Transverse colon (tissue), 4 donors: ENCODE results near the gene HOXA2. TPM values are rescaled to one million over a fixed set of nuclear protein-coding genes. Genes with fewer than 3 reads are reported as not detected.

ENCODE experiments used
- DNase-seq: peaks from one replicate; pipeline ENCODE4 v3.0.0-alpha.2; 2019
- H3K27ac ChIP-seq, 4 donors: fragments of 200-600 bp; sonication (generic); 2 replicates each; pipeline ENCODE4 v1.5.1; 2016 to 2018; ENCODE audit warnings: inconsistent platforms in 4 of 4
- H3K27me3 ChIP-seq: fragments of 200-600 bp; sonication (generic); 2 replicates; pipeline ENCODE4 v1.5.1; 2017; ENCODE audit warnings: inconsistent platforms
- H3K36me3 ChIP-seq, 4 donors: fragments of 200-600 bp; sonication (generic); 2 replicates each; pipeline ENCODE4 v1.5.1; 2017 to 2019; ENCODE audit warnings: inconsistent platforms in 4 of 4
- H3K4me1 ChIP-seq, 4 donors: fragments of 200-600 bp; sonication (generic); 2 replicates each; pipeline ENCODE4 v1.5.1; 2017 to 2020; ENCODE audit warnings: inconsistent platforms in 4 of 4
- H3K4me3 ChIP-seq, 4 donors: fragments of 200-600 bp; sonication (generic); 1 replicate in 1 of 4; 2 replicates in 3 of 4; pipeline versions ENCODE4 v1.5.1 to v1.6.1; 2017 to 2019; ENCODE audit warnings: inconsistent platforms in 4 of 4
- H3K9me3 ChIP-seq, 2 donors: fragments of 200-600 bp; sonication (generic); 2 replicates each; pipeline ENCODE4 v1.5.1; 2017 to 2019; ENCODE audit warnings: inconsistent platforms in 2 of 2
- EP300 ChIP-seq: sonication (generic); formaldehyde crosslinking; IDR thresholded peaks from one replicate; pipeline ENCODE4 v1.6.1; 2017; ENCODE audit warnings: antibody characterized with exemption, low read depth
- POLR2A ChIP-seq: fragments of 450-650 bp; IDR thresholded peaks from one replicate; pipeline ENCODE4 v1.6.1; 2016; ENCODE audit warnings: antibody characterized with exemption, mild to moderate bottlenecking, moderate library complexity
- POLR2AphosphoS5 ChIP-seq, 3 donors: sonication (generic); formaldehyde crosslinking; IDR thresholded peaks; one replicate each; pipeline ENCODE4 v1.6.1; 2016; ENCODE audit warnings: antibody characterized with exemption in 3 of 3
- WGBS, 2 donors: methylation state at CpG; one replicate each; pipeline ENCODE4 v1.1.5; 2018; ENCODE audit warnings: low coverage in 1 of 2; 5-methylcytosine and 5-hydroxymethylcytosine counted together
- in situ Hi-C, 4 donors: fragments of 200-750 bp; cut with MboI; loops; one replicate each; pipeline versions ENCODE4 v1.15.0 to v1.15.1; 2017; ENCODE audit warnings: low sequenced_read_pairs in 3 of 4, low pct_ligation_motif_present in 1 of 4, low pct_unique_long_range_greater_than_20kb in 1 of 4
- intact Hi-C: fragments of 100-400 bp; cut with DNase I; formaldehyde crosslinking; loops from one replicate; pipeline ENCODE4 v1.15.1; 2023; ENCODE audit warnings: low total_unique reads
- total RNA-seq, 4 donors: library from RNA; depleted of rRNA; stranded (reverse); fragments of >200 nt; gene quantifications; one replicate each; pipeline ENCODE4 v1.1.0, GENCODE V29; 2016
- TF ChIP-seq, protein P1 (sequence below), 5 experiments: fragments of 200-600 bp in 3 of 5; fragments of 450-650 bp in 2 of 5; sonication (generic) in 3 of 5; IDR thresholded peaks; 1 replicate in 2 of 5; 2 replicates in 3 of 5; pipeline ENCODE4 v1.5.1; 2016 to 2017; ENCODE audit warnings: antibody characterized with exemption in 5 of 5, inconsistent platforms in 3 of 5, mild to moderate bottlenecking in 2 of 5, moderate library complexity in 1 of 5

Gene HOXA2
- total RNA-seq, 4 donors from 2014 or later = 2.7 to 16.1 (median 5.2) TPM

DNA sequence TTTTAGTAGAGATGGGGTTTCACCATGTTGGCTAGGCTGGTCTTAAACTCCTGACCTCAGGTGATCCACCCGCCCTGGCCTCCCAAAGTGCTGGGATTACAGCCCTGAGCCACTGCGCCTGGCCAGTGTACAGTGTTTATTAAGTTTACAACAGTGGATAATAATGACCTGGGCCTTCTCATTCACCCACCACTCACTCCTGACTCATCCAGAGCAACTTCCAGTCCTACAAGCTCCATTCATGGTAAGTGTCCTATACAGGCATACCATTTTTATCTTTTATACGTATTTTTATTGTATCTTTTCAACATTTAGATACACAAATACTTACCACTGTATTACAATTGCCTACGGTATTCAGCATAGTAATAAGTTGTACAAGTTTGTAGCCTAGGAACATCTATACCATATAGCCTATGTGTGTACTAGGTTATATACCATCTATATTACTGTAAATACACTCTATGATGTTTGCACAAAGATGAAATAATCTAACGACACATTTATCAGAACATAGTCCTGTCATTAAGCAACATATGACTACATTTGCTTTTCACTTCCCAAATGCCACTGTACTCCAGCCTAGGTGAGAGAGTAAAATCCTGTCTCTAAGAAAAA is 23.8 kb downstream of the HOXA2 start:
- Histone ChIP-seq H3K27ac (no peak overlapping the region), H3K4me3 (no peak overlapping the region), H3K36me3 (no peaks in the 10 kb centered on the region), H3K4me1 (peaks cover 0 to 6% (median 0%) of the 10 kb centered on the region in 4 donors), H3K27me3 (no peaks in the 10 kb centered on the region), H3K9me3 (no peaks in the 10 kb centered on the region)
- in situ Hi-C loops = no loop called here
- TF ChIP-seq EP300 = no peak
- 35 to 75% methylated on average over 3 to 5 of the region's 5 CpGs for WGBS, 2 donors
- intact Hi-C loops = no loop called here
- no peak for DNase-seq

DNA sequence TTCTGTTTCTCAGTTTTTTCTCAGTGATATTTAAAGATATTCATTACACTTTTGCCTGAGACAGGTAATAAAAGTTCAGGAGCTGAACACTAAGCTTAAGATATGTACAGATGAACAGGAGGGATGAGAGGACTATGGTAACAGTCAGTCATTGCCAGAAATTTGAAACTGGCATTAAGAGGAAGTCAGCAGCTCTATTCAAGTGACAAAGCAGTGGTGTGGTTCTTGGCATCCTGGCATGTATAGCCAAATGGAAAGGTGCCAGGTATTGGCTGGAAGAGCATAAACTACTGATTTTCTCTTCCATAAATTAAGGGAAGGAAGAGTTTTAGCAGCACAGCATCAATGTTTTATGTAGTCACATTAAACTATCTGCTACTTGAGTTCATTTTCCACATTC is 29.4 kb downstream of the HOXA2 start:
- H3K27me3 ChIP-seq = no peaks in the 10 kb centered on the region
- H3K4me3 ChIP-seq = no peak overlapping the region
- H3K4me1 ChIP-seq = no peaks in the 10 kb centered on the region
- DNase-seq = no peak
- no peak overlapping the region for H3K27ac ChIP-seq
- H3K36me3 ChIP-seq = no peaks in the 10 kb centered on the region
- intact Hi-C loops = no loop called here
- no peaks in the 10 kb centered on the region for H3K9me3 ChIP-seq
- TF ChIP-seq POLR2A (no peak), EP300 (no peak), POLR2AphosphoS5 (IDR thresholded peaks at IDR 0.05) (no peak)
- TF ChIP-seq, protein P1, sequence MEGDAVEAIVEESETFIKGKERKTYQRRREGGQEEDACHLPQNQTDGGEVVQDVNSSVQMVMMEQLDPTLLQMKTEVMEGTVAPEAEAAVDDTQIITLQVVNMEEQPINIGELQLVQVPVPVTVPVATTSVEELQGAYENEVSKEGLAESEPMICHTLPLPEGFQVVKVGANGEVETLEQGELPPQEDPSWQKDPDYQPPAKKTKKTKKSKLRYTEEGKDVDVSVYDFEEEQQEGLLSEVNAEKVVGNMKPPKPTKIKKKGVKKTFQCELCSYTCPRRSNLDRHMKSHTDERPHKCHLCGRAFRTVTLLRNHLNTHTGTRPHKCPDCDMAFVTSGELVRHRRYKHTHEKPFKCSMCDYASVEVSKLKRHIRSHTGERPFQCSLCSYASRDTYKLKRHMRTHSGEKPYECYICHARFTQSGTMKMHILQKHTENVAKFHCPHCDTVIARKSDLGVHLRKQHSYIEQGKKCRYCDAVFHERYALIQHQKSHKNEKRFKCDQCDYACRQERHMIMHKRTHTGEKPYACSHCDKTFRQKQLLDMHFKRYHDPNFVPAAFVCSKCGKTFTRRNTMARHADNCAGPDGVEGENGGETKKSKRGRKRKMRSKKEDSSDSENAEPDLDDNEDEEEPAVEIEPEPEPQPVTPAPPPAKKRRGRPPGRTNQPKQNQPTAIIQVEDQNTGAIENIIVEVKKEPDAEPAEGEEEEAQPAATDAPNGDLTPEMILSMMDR (IDR thresholded peaks at IDR 0.05) = no peak
- in situ Hi-C loops = no loop called here

- H3K4me1 ChIP-seq = no peaks in the 10 kb centered on the region
- in situ Hi-C loops = no loop called here
- intact Hi-C loops = no loop called here
- DNase-seq = no peak
- no peak overlapping the region for H3K27ac ChIP-seq
- H3K36me3 ChIP-seq = no peaks in the 10 kb centered on the region
- no peaks in the 10 kb centered on the region for H3K9me3 ChIP-seq
- H3K27me3 ChIP-seq = no peaks in the 10 kb centered on the region
- 82 to 83% methylated on average over 6 of the region's 6 CpGs for WGBS, 2 donors
- H3K4me3 ChIP-seq = no peak overlapping the region
- TF ChIP-seq, protein P1 (IDR thresholded peaks at IDR 0.05) = no peak
- TF ChIP-seq POLR2A = no peak
These were observed 30.7 kb downstream of the HOXA2 start for GRCh38 chr7:27071622-27072390.

DNA sequence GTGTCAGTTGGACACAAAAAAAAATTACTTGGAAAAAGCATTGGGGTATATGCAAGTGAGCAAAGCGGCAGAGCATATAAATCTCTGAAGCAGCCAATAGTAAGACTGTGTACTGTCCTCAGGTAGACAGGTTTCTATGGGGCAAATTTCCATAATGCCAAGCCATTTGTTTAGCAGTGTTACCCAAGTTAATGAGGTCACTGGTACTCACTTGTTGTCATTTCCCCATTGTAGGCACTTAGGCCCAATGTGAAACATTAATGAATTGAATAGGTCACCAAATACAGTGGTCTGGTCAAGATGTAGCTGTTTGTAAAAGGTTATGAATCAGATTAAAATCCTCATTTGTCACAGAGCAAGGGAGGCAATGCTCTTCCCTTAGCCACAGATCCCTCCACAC is 34.2 kb downstream of the HOXA2 start:
- in situ Hi-C loops (no loop called here), intact Hi-C loops (no loop called here)
- H3K4me1 ChIP-seq = no peaks in the 10 kb centered on the region
- TF ChIP-seq POLR2AphosphoS5 (IDR thresholded peaks at IDR 0.05) = no peak
- TF ChIP-seq, protein P1 (IDR thresholded peaks at IDR 0.05) = no peak
- TF ChIP-seq POLR2A = no peak
- TF ChIP-seq EP300 = no peak
- H3K36me3 ChIP-seq = no peaks in the 10 kb centered on the region
- H3K27ac ChIP-seq = no peak overlapping the region
- H3K27me3 ChIP-seq = no peaks in the 10 kb centered on the region
- DNase-seq = no peak
- H3K9me3 ChIP-seq = no peaks in the 10 kb centered on the region
- WGBS, 2 donors = 96% methylated on average over 1 of the region's 1 CpG; no CpG with 5 or more reads in 1 of the 2 donors
- H3K4me3 ChIP-seq = no peak overlapping the region

DNA sequence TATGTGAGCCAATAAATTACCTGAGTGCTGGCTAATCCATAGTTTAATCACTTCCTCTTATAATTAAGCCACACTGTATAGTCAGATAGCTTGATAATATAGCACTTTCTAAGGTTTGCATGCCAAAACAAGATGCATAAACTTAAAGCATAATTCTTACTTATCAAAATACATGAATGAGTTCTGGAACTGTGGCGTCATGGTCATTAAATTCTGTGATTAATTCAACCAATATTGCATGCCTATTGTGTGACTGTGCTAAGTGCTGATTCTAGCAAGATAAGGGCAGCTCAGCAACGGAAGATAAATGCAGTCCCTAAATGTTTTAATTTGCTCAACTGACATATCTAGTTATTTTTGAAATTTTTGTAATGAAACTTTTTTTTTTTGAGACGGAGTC is 36.3 kb downstream of the HOXA2 start:
- 78 to 93% methylated on average over 3 of the region's 3 CpGs for WGBS, 2 donors
- no peaks in the 10 kb centered on the region for H3K27me3 ChIP-seq
- DNase-seq = no peak
- H3K9me3 ChIP-seq = no peaks in the 10 kb centered on the region
- no peaks in the 10 kb centered on the region for H3K36me3 ChIP-seq
- H3K4me1 ChIP-seq = no peaks in the 10 kb centered on the region
- TF ChIP-seq, protein P1 (IDR thresholded peaks at IDR 0.05) = no peak
- TF ChIP-seq EP300 (no peak), POLR2AphosphoS5 (IDR thresholded peaks at IDR 0.05) (no peak), POLR2A (no peak)
- intact Hi-C loops (no loop called here), in situ Hi-C loops (no loop called here)
- H3K27ac ChIP-seq = no peak overlapping the region
- H3K4me3 ChIP-seq = no peak overlapping the region
